Femur (tissue), 1 donor: Measurements from ENCODE around the gene MVB12B.

Source experiments
- DNase-seq: peaks from one replicate; pipeline ENCODE4 v3.0.0-alpha.2; 2017

The MVB12B gene

DNA sequence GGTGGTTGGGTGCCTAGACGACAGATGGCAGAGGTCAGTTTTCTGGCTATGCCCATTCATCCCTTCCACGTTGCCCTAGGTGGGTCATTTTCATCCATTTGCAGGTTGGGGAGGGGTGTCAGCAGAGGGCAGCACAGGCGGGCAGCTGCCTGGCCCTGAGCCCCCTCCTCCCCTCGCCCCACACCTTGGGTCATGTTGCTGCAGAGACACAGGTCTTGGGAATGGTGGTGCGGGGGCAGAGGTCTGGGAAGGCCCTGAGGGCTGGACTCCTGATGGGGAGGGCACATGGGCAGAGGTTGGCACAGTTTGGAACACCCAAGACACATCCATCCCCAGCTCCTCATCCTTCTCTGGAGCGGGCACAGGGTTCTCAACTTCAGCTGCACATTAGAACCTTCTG, 183.9 kb downstream of the MVB12B start:
- no peak for DNase-seq

DNA sequence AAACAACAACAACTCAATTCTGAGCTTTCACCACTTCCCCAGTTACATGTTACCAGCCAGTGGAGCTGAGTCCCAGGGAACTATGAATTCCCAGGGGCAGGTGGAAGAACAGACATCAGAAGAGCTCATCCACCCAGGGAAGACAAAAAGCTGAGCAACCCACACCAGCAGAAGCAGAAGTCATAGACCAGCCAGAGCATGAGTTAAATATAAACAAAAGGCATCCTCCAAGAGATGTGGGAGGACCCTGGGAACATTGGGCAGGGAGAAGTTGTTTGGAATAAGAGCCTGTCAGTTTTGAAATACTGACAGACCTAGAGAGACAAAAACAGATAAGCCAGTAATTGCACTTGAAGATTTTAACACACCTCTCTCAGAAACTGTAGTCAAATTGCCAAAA, 184.8 kb downstream of the MVB12B start:
- DNase-seq = no peak

DNA sequence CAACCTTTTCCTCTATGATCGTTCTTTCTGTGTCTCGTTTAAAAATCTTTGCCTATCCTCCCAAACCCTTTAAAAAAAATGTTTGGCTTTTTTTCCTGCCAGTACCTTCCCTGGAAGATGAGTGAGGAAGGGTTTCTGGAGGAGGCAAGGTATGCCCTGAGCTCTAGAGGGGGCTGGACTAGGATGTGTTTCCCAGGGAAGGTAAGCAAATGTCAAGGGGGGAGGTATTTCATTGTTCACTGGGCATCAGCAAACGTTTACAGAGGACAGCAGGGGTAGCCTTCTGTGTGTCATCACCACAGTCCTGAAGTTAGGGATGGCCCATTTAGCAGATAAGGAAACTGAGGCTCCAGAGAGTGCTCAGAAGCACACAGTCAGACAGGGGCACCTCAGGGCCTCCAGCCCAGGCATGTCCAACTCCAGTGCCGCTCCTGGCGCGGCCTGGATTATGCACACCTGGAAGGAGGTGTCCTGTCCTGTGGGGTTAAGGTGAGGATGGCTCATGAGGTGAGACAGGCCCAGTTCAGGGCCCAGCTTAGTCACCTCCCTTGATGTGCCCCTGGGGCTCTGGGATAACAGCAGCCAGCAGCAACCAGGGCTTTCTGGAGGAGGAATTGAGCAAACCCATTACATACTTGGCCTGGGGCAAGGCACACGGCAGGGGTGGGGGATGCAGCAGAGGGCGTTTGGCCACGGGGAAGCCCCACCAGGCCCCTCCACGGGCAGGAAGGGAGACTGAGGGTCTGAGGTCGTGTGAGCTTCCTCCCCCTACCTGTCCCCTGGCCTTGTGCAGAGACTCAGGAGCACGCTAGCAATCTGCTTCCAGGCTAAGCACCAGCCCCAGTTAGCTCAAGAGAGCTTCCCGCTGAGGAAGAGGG, 186.8 kb downstream of the MVB12B start:
- no peak for DNase-seq

DNA sequence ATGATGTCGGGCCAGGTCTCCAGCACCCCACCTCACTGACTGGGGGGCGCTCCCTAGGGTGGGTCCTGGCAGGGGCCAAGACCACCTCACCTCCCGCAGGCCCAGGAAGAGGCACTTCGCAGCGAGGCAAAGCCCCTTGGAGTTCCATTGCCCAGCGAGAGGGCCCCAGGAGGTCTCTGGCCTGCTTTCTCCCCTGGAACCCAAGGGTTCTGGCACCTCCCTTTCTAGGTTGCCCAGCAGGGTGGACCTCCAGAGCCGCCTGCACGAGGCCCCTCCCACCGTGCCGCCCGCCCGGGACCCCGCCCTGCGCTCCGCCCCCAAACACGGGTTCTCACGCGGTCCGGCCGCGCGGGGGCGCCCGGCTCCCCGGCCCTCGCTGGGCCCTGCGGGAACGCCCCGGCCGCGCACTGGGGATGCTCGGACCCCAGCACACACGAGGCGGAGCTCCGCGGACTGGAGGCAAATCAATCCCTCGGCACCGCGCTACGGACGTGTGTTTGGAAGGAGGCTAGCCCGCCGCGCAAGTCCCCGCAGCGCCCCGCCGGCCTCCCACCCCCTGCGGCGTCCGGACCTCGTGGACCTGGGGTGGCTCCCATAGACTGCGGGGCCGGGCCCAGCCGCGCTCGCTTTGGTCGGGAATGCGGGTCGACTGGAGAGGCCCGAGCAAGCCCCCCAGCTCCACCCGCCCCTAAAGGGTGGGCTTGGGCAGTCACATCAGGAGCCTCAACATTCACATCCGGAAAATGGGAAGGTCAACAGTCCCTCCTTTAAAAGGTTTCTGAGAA, 187.6 kb downstream of the MVB12B start:
- peak; percentile 75 for DNase-seq

DNA sequence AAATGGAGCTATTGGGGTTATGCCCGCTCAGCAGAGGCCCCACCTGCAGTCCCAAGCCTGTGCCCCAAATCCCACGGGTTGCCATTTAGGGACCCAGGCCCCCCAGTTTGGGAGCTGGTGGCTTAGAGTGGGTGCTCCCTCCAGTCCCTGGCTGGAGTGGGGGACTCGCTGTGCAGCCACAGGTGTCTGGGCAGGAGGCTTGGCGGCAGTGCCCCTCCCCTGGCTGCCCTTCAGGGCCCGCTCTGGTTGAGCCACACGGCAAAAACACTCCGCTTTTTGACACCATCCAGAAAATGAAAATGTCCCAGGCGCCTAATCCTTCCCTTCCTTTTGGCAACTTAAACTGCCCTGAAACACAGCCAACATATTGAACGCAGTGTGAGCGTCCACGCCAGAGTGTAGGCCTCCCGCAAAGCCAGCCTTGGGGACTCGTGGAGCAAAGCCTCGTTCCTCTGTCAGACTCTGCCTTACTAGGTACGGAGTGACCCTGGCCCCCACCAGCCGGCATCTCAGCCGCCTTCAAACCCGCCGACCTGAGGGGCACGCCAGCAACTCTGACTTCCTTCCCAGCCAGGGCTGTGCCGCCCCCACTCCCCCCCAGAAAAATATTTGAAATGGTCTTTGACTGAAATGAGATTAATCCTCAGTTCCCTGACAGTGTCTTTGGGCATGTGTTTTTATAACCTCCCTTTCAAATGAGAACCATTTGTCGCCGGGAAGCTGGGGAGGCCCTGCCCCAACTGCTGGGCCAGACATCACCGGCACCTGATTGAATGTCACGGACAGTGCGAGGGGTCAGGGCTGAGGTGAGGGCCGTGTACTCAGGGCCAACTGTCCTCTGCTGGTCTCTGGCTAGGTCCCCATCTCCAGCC, 188.6 kb downstream of the MVB12B start:
- DNase-seq = no peak

DNA sequence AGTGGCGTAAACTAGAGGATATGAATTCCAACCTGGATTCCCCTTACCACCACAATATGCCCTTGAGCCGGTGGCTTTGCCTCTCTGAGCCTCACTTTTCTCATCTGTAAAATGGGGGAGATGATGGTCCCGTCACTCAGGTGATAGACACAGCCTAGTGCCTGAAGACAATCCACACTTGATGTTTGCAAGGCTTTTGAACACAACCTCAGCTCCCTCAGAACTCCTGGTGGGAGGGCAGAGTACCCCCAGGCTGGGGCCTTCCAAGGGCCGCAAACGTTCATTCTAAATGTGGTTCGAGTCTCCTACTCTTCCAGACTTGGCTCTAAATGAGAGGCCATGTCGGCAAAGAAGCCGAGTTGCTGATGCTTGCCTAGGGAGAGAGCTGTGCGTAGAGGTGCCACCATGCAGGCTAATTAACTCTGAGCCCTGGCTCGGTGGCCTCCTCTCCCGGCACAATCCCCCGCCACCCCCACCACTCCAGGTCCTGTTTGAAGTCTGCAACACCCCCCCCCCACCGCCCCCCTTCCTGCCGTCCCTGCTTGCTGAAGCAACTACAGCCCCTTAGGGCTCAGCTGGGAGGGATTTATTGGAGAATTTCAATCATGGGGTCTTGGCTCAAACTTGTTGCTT, 189.4 kb downstream of the MVB12B start:
- no peak for DNase-seq

DNA sequence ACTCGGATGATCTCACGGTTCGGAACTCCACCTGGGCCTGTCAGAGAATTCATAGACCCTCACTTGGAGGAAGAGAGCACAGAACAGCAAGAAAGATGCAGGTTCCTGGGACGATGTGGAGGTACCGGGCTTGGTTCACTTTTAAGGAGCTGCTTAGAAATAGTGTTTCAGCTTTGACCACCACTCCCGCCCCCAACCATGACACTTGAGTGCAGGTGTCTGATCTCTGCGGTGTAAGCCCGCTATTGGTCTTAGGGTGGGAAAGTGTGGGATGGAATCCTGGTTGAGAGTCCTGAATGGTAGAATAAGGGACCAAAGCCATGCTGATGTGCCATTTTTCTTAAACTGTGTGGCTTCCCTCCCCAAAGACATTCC, 189.9 kb downstream of the MVB12B start:
- no peak for DNase-seq

DNA sequence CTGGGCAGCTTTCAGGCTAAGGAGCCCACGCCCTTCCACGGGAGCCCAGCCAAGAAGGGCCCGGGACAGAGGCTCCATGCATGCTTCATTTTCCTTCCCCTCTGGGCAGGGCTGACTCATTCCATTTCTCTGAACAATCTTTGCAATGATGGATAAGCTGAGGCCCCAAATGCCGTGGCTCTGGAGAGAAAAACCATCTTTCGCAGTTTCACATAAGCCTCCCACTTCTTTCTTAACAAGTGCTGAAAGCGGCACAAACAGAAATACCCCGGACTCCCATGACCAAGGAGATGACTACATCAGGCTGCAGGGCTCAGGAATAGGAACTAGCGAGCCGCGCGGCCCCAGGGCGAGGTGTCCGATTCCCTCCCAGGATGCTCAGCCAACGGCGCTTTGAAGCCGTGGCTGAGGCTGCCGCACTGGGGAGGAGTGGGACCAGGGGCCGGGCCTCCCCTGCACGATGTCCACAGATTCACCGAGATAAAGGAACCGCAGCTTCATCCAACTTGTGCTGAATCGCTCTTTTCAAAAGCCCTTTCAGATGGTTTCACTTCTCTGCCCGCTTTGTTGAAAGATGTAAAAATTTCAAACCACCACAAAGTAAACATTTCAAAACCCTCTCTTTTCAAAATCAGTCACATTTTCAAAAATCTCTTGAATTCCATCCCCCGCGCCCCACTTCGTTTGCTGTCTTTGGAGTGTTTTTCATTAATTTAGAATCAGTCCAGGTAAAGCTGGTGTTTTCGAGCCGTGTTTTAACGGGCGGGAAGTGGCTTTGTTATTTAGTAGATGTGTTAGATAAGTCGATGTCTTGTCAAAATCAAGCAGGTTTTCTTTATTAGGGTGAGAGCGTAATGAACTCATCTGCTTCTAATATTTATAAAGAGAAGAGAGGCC, 190.6 kb downstream of the MVB12B start:
- DNase-seq = peak; percentile 77

DNA sequence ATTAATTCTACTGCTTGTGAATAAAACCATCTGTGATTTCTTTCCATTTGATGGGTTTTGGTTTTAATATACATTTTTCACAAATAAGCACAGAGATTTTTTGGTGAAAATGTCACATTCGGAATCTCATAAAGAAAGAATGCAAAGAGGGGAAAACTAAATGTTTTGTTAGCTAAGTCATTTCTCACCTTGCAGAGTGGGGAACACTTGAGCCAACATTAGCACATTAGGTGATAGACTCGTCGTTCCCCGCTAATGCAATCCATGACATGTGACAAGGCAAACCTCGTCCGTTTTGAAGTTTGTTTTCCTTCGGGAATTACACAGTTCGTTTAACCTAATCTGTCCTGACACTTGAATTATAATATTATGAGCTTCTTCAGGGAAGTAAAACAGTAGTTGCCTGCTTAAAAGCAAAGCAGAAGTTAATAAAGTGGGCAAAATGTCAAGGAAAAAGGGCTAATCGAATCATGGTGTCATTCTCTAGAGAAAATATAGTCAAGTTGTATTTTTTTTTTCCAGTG, 191.3 kb downstream of the MVB12B start:
- DNase-seq = no peak

DNA sequence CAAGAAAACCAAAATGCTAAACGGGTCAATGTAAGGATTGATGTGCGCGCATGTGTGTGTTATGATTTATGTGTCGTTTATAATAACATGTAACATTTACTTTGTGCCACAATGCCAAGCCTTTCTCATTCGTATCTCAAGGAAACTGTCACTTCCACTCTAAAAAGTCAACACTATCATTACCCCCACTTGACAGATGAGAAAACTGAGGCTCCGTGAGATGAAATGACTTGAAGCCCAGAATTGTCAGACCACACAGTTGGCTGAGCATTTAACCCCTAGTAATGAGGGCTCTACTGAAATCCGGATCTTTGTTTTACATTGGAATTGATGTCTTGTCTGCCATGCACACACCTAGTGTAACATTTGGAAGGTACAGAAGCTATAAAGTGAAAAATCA, 192.1 kb downstream of the MVB12B start:
- DNase-seq = no peak

DNA sequence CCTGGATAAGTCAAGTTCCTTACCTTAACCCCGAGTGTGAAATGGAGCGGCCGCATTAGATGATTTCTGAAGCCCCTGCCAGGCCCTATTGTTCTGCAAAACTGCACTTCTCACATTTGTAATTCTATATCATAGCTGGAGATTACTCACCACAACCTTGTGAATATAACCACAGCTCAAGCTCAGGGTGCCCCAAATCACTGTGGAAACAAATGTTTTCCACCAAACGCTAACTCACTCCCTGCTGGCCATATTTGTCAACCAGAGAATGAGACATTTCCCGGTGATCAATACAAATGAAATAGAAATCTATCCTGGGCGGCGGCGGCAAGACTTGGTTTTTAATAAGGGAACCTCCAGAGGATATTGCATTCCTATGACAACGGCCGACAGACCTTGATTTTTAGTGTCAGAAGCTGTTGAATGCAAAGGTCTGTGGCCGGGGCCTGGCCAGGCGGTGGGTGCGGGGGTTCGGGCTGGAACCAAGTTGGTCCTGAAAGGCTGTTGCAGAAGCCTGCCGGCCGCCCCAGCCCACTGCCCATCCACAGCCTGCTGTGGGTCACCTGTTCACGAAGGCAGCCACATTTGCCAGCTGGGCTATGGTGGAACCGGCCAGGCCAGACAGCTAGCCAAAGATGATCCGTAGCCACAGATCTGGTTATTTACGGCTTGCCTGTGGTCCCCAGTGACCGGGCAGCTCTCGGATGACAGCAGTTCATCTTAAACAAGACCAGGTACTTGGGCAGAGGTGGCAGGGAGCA, 193.2 kb downstream of the MVB12B start:
- DNase-seq = no peak

DNA sequence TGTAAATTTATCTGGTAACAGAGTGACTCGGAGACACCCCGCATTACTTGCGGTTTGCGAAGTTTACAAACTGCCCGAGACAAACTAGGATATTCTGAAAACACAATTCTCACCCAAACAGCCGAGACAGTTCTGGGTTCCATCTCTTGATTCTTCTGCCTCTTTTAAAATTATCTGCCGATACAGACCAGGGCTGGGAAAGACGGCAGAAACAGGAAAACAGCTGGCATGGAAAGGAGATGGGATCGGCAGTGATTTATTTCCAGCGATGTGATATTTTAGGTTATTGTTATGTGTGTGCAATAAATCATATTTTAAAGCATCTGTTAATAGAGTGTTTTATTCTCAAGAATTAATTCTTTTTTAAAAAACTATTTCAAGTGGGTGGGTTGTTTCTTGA, 193.8 kb downstream of the MVB12B start:
- DNase-seq = no peak

DNA sequence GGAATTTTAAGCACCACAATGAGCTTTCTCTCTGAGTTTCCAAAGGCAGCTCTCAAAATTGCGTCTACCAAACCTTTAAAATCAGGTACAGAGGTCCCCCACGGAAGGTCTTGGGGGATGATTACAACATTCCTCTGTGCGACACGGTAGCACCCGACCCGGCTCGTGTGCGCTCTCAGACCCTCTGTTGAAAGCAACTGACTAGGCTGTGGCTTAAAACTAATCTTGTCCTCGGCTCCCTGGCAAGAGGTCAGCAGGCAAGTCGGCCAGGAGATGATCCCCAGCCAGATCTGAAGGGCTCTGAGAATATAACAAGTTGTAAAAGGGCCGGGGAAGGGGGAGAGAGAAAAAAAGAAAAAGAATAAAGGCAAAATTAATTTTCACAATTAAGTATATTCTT, 194.5 kb downstream of the MVB12B start:
- no peak for DNase-seq

DNA sequence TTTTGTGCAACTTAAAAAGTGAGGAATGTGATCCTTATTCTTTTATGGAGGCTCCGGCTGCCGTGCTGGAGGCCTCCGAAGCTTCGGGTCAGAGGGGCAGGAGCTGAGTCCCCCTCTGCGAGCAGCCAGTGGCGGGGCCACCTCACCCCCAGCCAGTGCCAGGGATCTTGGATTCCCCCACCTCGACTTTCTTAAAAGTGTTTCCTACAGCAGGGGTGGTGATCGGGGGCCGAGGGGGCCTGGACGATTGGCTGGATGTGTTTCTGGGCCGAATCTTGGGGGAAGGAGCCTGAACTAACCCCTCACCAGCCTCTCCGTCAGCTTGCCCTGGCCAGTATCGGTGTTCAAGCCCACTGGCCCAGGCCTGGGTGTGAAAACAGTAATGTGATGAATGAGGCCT, 194.9 kb downstream of the MVB12B start:
- DNase-seq = no peak

DNA sequence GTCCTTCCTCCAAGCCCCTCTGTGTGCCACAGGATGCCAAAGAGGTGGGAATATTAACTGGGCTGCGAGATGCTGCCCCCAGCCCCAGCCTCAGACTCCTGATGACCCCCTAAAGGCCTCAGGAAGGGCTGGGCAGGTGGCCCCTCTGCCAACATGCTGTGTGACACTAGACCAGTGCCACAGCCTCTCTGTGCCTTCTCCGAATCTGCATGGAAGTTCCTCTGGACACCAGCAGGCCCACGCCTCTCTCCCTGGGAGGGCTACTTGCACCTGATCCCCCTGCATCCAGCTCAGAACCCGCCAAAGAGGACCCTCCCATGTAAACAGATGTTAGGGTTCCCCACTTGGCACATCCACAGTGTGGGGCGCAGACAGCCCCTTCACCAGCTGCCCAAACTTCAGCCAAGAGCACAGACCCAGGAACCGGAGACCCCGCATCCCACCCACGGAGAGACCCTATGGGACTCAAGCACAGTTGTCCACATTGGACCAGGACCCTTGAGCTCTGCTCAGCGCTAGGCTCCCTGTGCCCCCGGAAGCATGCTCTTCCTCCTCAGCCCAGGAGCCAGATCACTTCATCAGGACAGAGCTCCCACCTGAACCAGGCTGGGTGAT, 195.5 kb downstream of the MVB12B start:
- no peak for DNase-seq

DNA sequence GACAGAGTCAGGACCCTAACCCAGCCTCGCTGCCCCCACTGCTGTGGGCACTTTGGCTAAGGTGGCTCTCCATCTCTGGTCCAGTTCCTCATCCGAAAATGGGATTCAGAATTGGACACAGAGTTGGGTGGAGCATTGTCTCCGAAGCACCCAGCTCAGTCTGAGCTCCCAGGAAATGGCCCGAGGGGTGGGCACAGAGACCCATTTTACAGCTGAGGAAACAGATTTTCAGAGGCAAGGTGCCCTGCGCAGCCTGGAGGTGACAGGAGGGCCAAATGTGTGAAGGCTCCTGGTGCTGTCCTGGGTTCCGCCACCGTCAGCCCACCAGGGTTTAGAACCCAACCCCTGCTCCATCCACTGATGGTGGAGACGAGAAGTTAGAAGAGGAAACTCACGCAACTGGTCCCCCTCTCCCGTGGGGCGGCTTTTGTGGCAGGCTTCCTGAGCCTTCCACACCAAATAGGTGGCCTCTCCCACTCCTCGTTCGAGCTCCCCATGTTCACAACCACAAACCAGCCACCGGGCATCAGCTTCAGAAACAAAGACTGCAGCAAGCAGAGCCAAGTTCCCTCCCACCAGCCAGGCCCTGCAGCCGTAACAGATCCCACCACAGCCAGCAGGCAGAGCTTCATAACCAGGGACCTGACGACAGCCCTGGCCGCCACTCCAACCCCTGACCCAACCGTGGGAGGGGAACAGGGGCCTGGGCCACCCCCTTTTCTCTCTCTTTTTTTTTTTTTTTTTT, 196.2 kb downstream of the MVB12B start:
- DNase-seq = no peak

DNA sequence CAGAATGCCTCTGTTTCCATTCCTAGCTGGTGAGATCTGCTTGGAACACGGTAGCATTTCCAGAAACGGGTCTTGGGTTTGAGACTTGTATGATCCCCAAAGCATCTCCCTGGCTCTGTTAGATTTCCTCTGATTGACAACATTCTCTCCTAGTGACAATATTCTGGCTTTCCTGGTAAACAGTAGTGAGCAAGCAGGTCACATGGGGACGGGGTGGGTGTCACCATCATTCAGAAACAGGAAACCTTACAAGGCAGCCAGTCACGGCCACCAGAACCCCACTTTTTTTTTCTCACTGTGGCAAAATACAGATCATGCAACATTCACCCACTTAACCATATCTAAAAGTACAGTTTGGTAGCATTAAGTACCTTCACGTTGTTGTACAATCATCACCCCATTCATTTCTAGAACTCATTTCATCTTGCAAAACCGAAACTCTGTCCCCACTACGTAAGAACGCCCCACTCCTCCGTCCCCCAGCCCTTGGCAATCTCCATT, 197.0 kb downstream of the MVB12B start:
- DNase-seq = no peak

DNA sequence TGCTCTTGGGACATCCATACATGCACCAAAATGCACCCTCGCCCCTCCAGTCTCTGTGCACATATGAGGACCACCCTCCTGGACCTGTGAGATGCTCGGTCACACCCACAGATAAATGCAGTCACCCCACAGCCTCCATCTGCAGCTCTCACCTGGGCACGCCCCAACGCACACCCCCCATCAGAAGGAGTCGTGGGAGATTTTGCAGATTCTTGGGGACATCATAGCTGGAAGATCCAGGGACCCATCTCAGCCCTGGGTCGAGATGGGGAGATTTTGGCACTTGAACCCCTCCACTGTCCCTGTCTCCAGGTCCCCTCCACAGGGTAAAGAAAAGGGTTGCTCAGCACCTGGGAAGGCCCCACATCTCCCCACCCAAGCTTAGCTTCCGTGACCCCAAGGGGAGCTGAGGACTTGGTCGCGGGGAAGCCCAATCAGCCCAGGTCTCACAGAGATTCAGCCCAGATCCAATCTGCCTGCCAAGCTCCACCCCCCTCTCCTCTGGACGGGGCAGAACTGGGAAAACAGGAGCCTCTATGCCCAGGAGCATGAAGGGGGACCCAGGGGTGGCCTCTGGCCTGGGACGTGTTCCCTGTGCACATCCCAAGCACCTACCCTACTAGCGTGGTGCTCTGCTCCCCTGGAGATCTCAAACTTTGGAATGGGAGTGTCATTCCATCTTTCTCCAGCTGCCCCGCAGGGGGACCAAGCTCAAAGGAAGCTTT, 197.9 kb downstream of the MVB12B start:
- no peak for DNase-seq
